Measurements from ENCODE around the gene SIRT3.
A peak's percentile ranks its signal among the peaks of the same experiment; 100 is the strongest.

The SIRT3 gene

DNA sequence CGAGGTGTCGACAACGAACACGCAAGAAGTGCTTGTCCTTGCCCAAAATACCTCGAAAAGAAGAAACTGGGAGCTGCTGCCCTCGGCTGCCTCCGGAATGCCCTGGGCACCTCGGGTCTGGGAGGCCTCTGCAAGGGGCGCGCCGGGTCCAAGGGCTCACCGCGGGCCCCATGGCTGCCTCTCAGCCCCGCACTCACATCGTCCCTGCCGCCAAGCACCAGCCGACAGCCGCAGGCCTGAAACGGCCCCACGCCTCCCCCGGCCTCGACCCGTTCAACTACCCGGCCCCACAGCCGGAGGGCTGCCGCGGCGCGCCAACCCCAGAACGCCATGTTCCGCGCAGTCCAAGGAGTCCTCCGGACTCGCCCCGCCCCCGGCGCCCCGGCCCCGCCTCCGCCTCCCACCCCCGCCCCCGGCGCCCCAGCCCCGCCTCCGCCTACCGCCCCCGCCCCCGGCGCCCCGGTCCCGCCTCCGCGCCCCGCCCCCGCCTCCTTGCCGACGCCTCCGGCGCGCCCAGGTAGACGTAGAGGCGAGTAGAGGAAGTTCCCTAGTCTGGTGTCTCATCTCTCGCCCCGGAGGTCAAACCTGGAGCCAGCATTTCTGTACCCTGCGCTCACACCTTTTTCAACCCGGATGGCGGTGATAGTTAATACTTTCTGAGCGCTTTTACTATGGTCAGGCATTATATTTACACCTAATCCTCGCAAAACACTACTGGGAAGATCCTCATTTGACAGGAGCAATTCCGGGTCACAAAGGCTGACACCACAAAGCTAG, at the start of gene SIRT3:
Gene SIRT3, minus strand, starts transcription at position 346 of the 777 bp plus-strand sequence. Its CDS starts 14 bp downstream, at position 332.
- H3K4me3 ChIP-seq (ENCODE audit: low read depth, low read length): peak within 1 kb of the TSS; percentile 98
- TF ChIP-seq MYC (IDR thresholded peaks at IDR 0.05; ENCODE audit: low read depth, low read length) (no peak), POLR2A (IDR thresholded peaks at IDR 0.05; ENCODE audit: extremely low read depth, insufficient read length) (peak; percentile 63), MAX (IDR thresholded peaks at IDR 0.05; ENCODE audit: low read depth, low read length) (no peak)
- TF ChIP-seq, protein P1, sequence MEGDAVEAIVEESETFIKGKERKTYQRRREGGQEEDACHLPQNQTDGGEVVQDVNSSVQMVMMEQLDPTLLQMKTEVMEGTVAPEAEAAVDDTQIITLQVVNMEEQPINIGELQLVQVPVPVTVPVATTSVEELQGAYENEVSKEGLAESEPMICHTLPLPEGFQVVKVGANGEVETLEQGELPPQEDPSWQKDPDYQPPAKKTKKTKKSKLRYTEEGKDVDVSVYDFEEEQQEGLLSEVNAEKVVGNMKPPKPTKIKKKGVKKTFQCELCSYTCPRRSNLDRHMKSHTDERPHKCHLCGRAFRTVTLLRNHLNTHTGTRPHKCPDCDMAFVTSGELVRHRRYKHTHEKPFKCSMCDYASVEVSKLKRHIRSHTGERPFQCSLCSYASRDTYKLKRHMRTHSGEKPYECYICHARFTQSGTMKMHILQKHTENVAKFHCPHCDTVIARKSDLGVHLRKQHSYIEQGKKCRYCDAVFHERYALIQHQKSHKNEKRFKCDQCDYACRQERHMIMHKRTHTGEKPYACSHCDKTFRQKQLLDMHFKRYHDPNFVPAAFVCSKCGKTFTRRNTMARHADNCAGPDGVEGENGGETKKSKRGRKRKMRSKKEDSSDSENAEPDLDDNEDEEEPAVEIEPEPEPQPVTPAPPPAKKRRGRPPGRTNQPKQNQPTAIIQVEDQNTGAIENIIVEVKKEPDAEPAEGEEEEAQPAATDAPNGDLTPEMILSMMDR (IDR thresholded peaks at IDR 0.05; ENCODE audit: low read depth, low read length): no peak
- DNase-seq (ENCODE audit: low read depth): peak; percentile 86

GRCh38 chr11:285894-286220, 49.7 kb upstream of the SIRT3 start:
- TF ChIP-seq POLR2A (IDR thresholded peaks at IDR 0.05; ENCODE audit: extremely low read depth, insufficient read length) (no peak), MAX (IDR thresholded peaks at IDR 0.05; ENCODE audit: low read depth, low read length) (no peak), MYC (IDR thresholded peaks at IDR 0.05; ENCODE audit: low read depth, low read length) (no peak)
- TF ChIP-seq, protein P1 (IDR thresholded peaks at IDR 0.05; ENCODE audit: low read depth, low read length): no peak
- DNase-seq (ENCODE audit: low read depth): no peak

DNA sequence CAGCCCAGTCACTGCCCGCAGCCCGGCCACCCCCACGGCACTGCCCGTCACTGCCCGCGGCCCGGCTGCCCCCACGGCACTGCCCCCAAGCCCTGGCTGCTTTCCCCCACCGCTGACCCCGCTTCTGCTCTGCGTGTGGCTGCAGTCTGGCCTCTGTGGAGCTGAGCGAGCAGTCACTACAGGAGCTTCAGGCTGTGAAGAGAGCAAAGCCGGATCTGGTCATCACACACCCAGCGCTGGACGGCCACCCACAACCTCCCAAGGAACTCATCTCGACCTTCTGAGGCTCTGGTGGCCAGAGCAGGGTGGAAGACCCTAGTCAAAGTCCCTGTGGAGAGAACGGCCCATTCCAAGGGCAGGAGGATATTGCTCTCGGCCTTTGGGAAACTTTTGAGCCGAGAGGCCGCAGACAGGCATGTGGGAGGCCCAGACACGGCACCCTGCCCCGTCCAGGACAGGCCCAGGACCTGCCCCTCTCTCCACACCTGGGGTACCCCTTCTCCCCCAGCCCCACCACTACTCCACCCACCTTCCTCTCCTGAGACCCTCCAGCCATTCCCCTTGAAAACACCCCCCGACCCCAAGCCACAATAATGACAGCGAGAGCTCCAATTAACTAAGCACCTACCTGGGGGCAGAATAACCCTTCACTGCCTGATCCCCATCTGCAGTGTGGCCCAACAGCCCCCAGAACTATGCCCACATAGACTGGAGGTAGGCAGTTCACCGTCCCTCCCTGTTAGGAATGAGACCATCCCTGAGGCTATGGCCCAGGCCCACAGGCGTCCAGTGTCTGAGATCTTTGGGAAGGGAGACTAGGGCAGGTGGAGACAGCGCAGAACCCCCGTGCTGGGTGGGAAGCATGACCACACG, 49.1 kb upstream of the SIRT3 start:
- DNase-seq (ENCODE audit: low read depth): no peak
- no peak overlapping the region for H3K4me3 ChIP-seq (ENCODE audit: low read depth, low read length)
- no peak for TF ChIP-seq MYC (IDR thresholded peaks at IDR 0.05; ENCODE audit: low read depth, low read length)
- no peak for TF ChIP-seq MAX (IDR thresholded peaks at IDR 0.05; ENCODE audit: low read depth, low read length)

More at GRCh38 chr11:285894-286220, 49.7 kb upstream of the SIRT3 start:
- H3K4me3 ChIP-seq (ENCODE audit: low read depth, low read length): no peak overlapping the region

DNA sequence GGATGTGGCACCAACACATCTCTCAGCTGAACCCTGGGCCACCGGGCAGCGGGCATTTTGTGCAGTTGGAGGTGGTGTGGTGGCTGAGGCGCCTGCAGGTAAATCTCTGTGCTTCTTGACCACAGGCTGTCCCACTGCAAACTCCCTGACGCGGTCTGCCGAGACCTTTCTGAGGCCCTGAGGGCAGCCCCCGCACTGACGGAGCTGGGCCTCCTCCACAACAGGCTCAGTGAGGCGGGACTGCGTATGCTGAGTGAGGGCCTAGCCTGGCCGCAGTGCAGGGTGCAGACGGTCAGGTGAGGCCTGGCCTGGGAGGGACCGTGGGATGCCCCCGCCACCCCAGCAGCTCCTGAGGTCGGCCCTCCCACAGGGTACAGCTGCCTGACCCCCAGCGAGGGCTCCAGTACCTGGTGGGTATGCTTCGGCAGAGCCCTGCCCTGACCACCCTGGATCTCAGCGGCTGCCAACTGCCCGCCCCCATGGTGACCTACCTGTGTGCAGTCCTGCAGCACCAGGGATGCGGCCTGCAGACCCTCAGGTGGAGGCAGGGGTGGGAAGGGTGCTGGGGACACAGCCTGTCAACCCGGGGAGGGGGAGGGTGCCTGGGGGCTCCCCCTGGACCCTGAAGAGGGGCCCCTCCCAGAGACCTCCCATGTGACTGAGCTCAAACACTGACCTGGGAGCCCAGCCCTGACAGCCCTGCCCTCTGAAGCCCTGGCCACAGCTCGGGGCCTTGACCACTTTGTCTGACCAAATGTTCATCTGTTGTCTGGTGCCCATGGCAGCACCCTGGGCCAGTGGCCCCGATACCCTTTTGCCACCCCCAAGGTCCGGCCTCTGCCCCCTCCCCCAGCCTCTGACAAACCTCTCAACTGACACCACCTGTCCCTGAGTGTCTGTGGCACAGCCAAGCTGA, 48.2 kb upstream of the SIRT3 start:
- TF ChIP-seq MYC (IDR thresholded peaks at IDR 0.05; ENCODE audit: low read depth, low read length) (no peak), POLR2A (IDR thresholded peaks at IDR 0.05; ENCODE audit: extremely low read depth, insufficient read length) (no peak), MAX (IDR thresholded peaks at IDR 0.05; ENCODE audit: low read depth, low read length) (no peak)
- TF ChIP-seq, protein P1 (IDR thresholded peaks at IDR 0.05; ENCODE audit: low read depth, low read length): no peak
- DNase-seq (ENCODE audit: low read depth): no peak
- H3K4me3 ChIP-seq (ENCODE audit: low read depth, low read length): no peak overlapping the region

- TF ChIP-seq MYC (IDR thresholded peaks at IDR 0.05; ENCODE audit: low read depth, low read length): no peak
- DNase-seq (ENCODE audit: low read depth): no peak
- H3K4me3 ChIP-seq (ENCODE audit: low read depth, low read length): no peak overlapping the region
Measured at GRCh38 chr11:283405-284104, 47.4 kb upstream of the SIRT3 start.

All from NB4 (cell line).